ENCODE data around the gene MS4A6E. TPM values are rescaled to one million over a fixed set of nuclear protein-coding genes. Genes with fewer than 3 reads are reported as not detected.
A peak's percentile ranks its signal among the peaks of the same experiment; 100 is the strongest.

Gene MS4A6E
- polyA plus RNA-seq, 1 donor: not detected

DNA sequence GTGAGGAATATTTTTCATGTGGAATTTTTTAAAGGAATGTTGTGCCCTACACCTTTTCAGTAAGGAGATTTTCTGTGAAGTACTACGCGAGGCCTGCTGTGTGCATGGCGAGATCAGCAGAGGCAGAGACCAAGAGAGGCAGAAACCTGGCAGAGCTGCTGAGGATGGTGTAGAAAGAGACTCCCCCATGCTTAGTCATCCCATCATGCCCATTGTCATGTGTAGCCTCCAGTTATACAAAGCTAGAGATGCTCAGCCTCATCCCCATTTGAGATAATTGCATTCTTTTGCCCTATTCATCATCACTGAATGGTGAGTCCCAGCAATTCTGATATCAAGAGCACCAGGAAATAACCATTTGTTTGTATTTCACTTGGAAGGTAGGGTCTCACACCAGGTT is 48.3 kb downstream of the MS4A6E start:
- DNase-seq: no peak

DNA sequence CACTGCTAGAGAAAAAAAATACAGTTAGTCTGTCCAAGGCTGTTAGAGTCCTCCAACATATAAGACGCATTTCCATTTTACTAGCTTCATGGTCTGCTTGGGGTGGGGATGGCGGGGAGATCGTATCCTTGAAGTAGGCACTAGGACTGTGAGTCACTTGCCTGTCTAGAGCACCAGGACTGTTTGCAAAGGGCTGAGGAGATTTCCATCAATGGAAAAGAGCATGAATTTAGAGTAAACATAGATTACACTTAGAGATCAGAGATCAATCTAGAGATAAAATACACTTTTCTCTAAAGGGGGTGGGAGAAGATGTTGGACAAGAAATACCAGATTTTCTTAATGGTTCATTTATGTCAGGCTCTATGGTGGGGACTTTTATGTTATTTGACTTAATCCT is 49.5 kb downstream of the MS4A6E start:
- no peak for DNase-seq

GRCh38 chr11:60377401-60378136 is 50.5 kb downstream of the MS4A6E start:
- DNase-seq: no peak

GRCh38 chr11:60378354-60378753 is 51.3 kb downstream of the MS4A6E start, which contains the start of gene MS4A7:
TSS of gene MS4A7 (plus strand) at chr11:60378532. CDS start at chr11:60383142, 4,610 bp downstream.
- peak; percentile 11 for DNase-seq

GRCh38 chr11:60389279-60389910 is 62.3 kb downstream of the MS4A6E start:
- DNase-seq: no peak

- no peak for DNase-seq
Measured at GRCh38 chr11:60390419-60390818, 63.4 kb downstream of the MS4A6E start.

Other genes starting within 250 kb of the MS4A6E start
- gene MS4A2, start 238.6 kb upstream of the MS4A6E start, polyA plus RNA-seq (ENCODE audit: insufficient read length): 0.07 TPM
- 14.2 TPM for gene MS4A6A, start 144.2 kb upstream of the MS4A6E start, polyA plus RNA-seq (ENCODE audit: insufficient read length)
- 0.76 TPM for gene MS4A4E, start 84.1 kb upstream of the MS4A6E start, polyA plus RNA-seq (ENCODE audit: insufficient read length)
- gene MS4A4A, start 46.6 kb upstream of the MS4A6E start, polyA plus RNA-seq (ENCODE audit: insufficient read length): 3.3 TPM
- gene MS4A7, start 51.3 kb downstream of the MS4A6E start, polyA plus RNA-seq (ENCODE audit: insufficient read length): 5.7 TPM
- 0.62 TPM for gene MS4A14, start 69.2 kb downstream of the MS4A6E start, polyA plus RNA-seq (ENCODE audit: insufficient read length)
- not detected for gene MS4A5, start 102.3 kb downstream of the MS4A6E start, polyA plus RNA-seq (ENCODE audit: insufficient read length)
- 0.12 TPM for gene MS4A1, start 128.6 kb downstream of the MS4A6E start, polyA plus RNA-seq (ENCODE audit: insufficient read length)
- gene MS4A12, start 165.5 kb downstream of the MS4A6E start, polyA plus RNA-seq (ENCODE audit: insufficient read length): not detected
- gene MS4A13, start 188.1 kb downstream of the MS4A6E start, polyA plus RNA-seq (ENCODE audit: insufficient read length): not detected

All from left kidney (tissue), 2 donors.